SU-DHL-6 (cell line): ENCODE measurements around the gene ST8SIA4.

Source experiments
- H2AFZ ChIP-seq: fragments of 200-600 bp; sonication (generic); 2 replicates; pipeline ENCODE4 v1.6.1; 2014; ENCODE audit warnings: low read depth, mild to moderate bottlenecking, moderate library complexity, mixed read lengths, antibody characterized with exemption, low read length; ENCODE audit not compliant: severe bottlenecking
- H3F3A ChIP-seq: fragments of 200-600 bp; shearing (Covaris generic); 2 replicates; pipeline ENCODE4 v1.6.0; 2016; ENCODE audit warnings: antibody characterized with exemption, mild to moderate bottlenecking; ENCODE audit not compliant: insufficient read depth
- H3K27ac ChIP-seq: fragments of 200-600 bp; sonication (generic); 2 replicates; pipeline ENCODE4 v1.5.1; 2016; ENCODE audit warnings: low read depth, mild to moderate bottlenecking, low read length, moderate library complexity, mixed read lengths
- H3K27me3 ChIP-seq: fragments of 200-600 bp; sonication (generic), shearing (Covaris generic); 2 replicates; pipeline ENCODE4 v1.6.0; 2014; ENCODE audit warnings: mild to moderate bottlenecking, low read length
- H3K36me3 ChIP-seq: fragments of 200-600 bp; sonication (generic); 2 replicates; pipeline ENCODE4 v1.6.1; 2014; ENCODE audit warnings: mild to moderate bottlenecking, low read length, mixed read lengths
- H3K4me2 ChIP-seq: fragments of 300-600, 200-600 bp; shearing (Covaris generic), sonication (generic); 2 replicates; pipeline ENCODE4 v1.6.0; 2014; ENCODE audit warnings: low read length, low read depth, mild to moderate bottlenecking; ENCODE audit not compliant: poor library complexity, severe bottlenecking
- H3K4me3 ChIP-seq: fragments of 200-600 bp; sonication (generic); 2 replicates; pipeline ENCODE4 v1.5.1; 2014; ENCODE audit warnings: antibody characterized with exemption, low read length, mild to moderate bottlenecking, mixed read lengths; ENCODE audit not compliant: insufficient read depth, poor library complexity, severe bottlenecking
- H3K79me2 ChIP-seq: fragments of 200-600 bp; sonication (generic); 2 replicates; pipeline ENCODE4 v1.6.1; 2014; ENCODE audit warnings: mild to moderate bottlenecking, low read length, moderate library complexity; ENCODE audit not compliant: insufficient read depth
- H3K9ac ChIP-seq: fragments of 200-600 bp; sonication (generic); 2 replicates; pipeline ENCODE4 v1.7.0; 2014; ENCODE audit warnings: mild to moderate bottlenecking, low read length
- H3K9me2 ChIP-seq: fragments of 200-600 bp; sonication (generic); replicated peaks from 2 replicates; pipeline ENCODE4 v1.6.1; 2014; ENCODE audit warnings: low read length; ENCODE audit not compliant: insufficient read depth
- H3K9me3 ChIP-seq: fragments of 200-600 bp; sonication (generic); 2 replicates; pipeline ENCODE4 v1.6.1; 2014; ENCODE audit warnings: low read length, mixed read lengths; ENCODE audit not compliant: insufficient read depth
- H4K20me1 ChIP-seq: fragments of 200-600 bp; sonication (generic); 2 replicates; pipeline ENCODE4 v1.6.1; 2014; ENCODE audit warnings: low read depth, mild to moderate bottlenecking, antibody characterized with exemption, low read length, moderate library complexity, mixed read lengths
- EZH2phosphoT487 ChIP-seq: fragments of 200-600 bp; sonication (generic), shearing (Covaris generic); conservative IDR thresholded peaks from 2 replicates; pipeline ENCODE4 v1.6.1; 2018; ENCODE audit warnings: mild to moderate bottlenecking, antibody characterized with exemption, low read length, moderate library complexity, mixed read lengths
- TF ChIP-seq, protein P1 (sequence below): fragments of 200-600 bp; sonication (generic); IDR thresholded peaks from one replicate; pipeline ENCODE4 v1.5.1; 2017; ENCODE audit warnings: antibody characterized with exemption, mild to moderate bottlenecking, low read length, moderate library complexity; ENCODE audit not compliant: insufficient read depth, poor library complexity, severe bottlenecking

Gene ST8SIA4

DNA sequence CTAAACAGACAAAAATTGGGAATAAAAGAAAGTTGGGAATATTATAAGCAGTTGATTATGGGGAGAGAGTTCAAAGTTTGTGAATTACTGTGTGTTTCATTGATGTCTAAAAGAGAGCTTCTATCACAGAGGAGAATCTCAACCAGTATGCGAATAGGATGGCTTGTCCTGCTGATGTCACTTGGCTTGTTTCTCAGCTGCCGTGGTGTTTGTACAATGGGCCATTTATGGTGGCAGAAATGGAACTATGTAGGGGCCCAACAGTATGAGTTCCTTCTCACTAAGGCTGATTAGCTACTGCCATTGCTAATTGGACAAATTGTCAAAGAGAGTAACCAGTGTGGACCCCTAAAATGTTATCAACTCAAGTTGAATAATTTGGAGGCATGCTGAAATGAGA lies 103.9 kb downstream of the ST8SIA4 start:
- Histone ChIP-seq H2AFZ (no peak overlapping the region), H3K9me2 (no peaks in the 10 kb centered on the region), H3F3A (peaks cover 7% of the 10 kb centered on the region; the same call in 1 of the 2 replicates), H3K4me3 (no peak overlapping the region), H3K9me3 (peaks cover 11% of the 10 kb centered on the region; the same call in 1 of the 2 replicates), H3K27me3 (no peaks in the 10 kb centered on the region), H3K79me2 (no peaks in the 10 kb centered on the region), H3K4me2 (no peak overlapping the region), H3K9ac (no peak overlapping the region), H3K36me3 (0 out of 2 replicates have a peak, but pooled peaks cover 4% of the 10 kb centered on the region), H3K27ac (no peak overlapping the region), H4K20me1 (no peaks in the 10 kb centered on the region)
- no peak for TF ChIP-seq EZH2phosphoT487
- TF ChIP-seq, protein P1, sequence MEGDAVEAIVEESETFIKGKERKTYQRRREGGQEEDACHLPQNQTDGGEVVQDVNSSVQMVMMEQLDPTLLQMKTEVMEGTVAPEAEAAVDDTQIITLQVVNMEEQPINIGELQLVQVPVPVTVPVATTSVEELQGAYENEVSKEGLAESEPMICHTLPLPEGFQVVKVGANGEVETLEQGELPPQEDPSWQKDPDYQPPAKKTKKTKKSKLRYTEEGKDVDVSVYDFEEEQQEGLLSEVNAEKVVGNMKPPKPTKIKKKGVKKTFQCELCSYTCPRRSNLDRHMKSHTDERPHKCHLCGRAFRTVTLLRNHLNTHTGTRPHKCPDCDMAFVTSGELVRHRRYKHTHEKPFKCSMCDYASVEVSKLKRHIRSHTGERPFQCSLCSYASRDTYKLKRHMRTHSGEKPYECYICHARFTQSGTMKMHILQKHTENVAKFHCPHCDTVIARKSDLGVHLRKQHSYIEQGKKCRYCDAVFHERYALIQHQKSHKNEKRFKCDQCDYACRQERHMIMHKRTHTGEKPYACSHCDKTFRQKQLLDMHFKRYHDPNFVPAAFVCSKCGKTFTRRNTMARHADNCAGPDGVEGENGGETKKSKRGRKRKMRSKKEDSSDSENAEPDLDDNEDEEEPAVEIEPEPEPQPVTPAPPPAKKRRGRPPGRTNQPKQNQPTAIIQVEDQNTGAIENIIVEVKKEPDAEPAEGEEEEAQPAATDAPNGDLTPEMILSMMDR: no peak

DNA sequence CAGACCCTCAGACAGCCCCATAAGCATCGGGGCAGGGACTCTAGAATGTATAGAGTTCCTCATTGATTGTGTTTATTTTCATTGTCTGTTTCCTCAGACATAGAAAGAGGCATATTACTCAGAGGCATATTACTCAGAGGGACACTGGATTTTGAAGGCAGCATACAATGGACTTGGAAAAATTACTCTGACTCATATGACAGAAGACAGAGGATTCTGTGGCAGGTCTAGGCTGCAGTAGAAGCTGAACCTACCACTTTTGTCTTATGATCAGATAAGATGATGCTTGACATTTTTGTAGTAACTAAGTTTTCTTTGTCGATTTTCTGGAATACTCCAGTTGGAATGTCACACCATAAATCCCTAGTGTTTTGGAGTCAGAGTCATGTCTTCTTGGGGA lies 105.2 kb downstream of the ST8SIA4 start:
- H3K36me3 ChIP-seq: peaks cover 2% of the 10 kb centered on the region; the same call in 1 of the 2 replicates
- no peaks in the 10 kb centered on the region for H4K20me1 ChIP-seq
- H3K27me3 ChIP-seq: no peaks in the 10 kb centered on the region
- H3K4me3 ChIP-seq: no peak overlapping the region
- no peaks in the 10 kb centered on the region for H3K9me2 ChIP-seq
- no peak overlapping the region for H3K4me2 ChIP-seq
- no peaks in the 10 kb centered on the region for H3K79me2 ChIP-seq
- H3F3A ChIP-seq: peaks cover 7% of the 10 kb centered on the region; the same call in 1 of the 2 replicates
- H2AFZ ChIP-seq: no peak overlapping the region
- H3K9me3 ChIP-seq: peaks cover 23% of the 10 kb centered on the region; the same call in 1 of the 2 replicates
- H3K9ac ChIP-seq: no peak overlapping the region
- H3K27ac ChIP-seq: no peak overlapping the region
- TF ChIP-seq, protein P1: no peak
- TF ChIP-seq EZH2phosphoT487: no peak

DNA sequence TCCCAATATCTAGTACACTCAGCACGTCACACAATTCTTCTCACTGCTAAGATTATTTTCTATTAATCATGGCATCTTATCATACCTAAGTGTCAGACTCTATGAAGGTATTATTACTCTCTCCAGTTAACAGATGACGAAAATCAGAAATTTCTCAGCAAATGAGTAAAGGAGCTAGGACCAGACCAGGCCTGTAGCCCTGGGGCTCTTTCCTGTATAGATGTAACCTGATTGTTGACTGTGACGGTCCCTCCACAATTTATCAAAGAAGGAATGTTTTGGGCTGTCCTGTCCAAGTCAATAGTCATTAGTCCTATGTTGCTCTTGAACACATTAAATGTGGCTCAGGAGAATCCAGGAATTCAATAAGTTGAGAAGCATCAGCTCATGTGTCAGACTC lies 106.2 kb downstream of the ST8SIA4 start:
- no peaks in the 10 kb centered on the region for H3K79me2 ChIP-seq
- H4K20me1 ChIP-seq: no peaks in the 10 kb centered on the region
- no peak overlapping the region for H3K4me3 ChIP-seq
- H3K9me3 ChIP-seq: peaks cover 23% of the 10 kb centered on the region; the same call in 1 of the 2 replicates
- H3K27ac ChIP-seq: no peak overlapping the region
- no peak overlapping the region for H3K4me2 ChIP-seq
- H3K36me3 ChIP-seq: no peaks in the 10 kb centered on the region; the same call in 1 of the 2 replicates
- no peak overlapping the region for H2AFZ ChIP-seq
- H3K27me3 ChIP-seq: no peaks in the 10 kb centered on the region
- peaks cover 7% of the 10 kb centered on the region; the same call in 1 of the 2 replicates for H3F3A ChIP-seq
- H3K9me2 ChIP-seq: no peaks in the 10 kb centered on the region
- H3K9ac ChIP-seq: no peak overlapping the region
- TF ChIP-seq, protein P1: no peak
- TF ChIP-seq EZH2phosphoT487: no peak
